Mesenchymal stem cell (in vitro differentiated cells and primary cell): ENCODE measurements around the gene GRIK2.

Source experiments
- DNase-seq: peaks from one replicate; pipeline ENCODE4 v3.0.0-alpha.2; 2013
- H2AFZ ChIP-seq: one replicate; pipeline ENCODE4 v1.6.1; 2013; ENCODE audit warnings: low read depth, mild to moderate bottlenecking, control low read depth, inconsistent platforms, low read length, moderate library complexity
- H2AK5ac ChIP-seq: 2 replicates; pipeline ENCODE4 v1.6.1; 2013; ENCODE audit warnings: low read length, moderate library complexity, mild to moderate bottlenecking, inconsistent platforms; ENCODE audit not compliant: severe bottlenecking
- H2BK120ac ChIP-seq: one replicate; pipeline ENCODE4 v1.6.1; 2013; ENCODE audit warnings: low read depth, mild to moderate bottlenecking, inconsistent platforms, low read length, moderate library complexity
- H2BK12ac ChIP-seq, 2 experiments: one replicate each; pipeline ENCODE4 v1.6.1; 2013; ENCODE audit warnings: inconsistent platforms in 2 of 2, low read length in 2 of 2, mild to moderate bottlenecking in 2 of 2, moderate library complexity in 2 of 2, control low read depth in 1 of 2
- H2BK15ac ChIP-seq: one replicate; pipeline ENCODE4 v1.6.1; 2013; ENCODE audit warnings: mild to moderate bottlenecking, low read depth, inconsistent platforms; ENCODE audit not compliant: poor library complexity, severe bottlenecking
- H2BK5ac ChIP-seq: 2 replicates; pipeline ENCODE4 v1.6.1; 2013; ENCODE audit warnings: low read depth, mild to moderate bottlenecking, low read length, control low read depth, inconsistent platforms; ENCODE audit not compliant: poor library complexity, severe bottlenecking
- H3K14ac ChIP-seq, 2 experiments: one replicate each; pipeline ENCODE4 v1.6.1; 2013; ENCODE audit warnings: inconsistent platforms in 2 of 2, low read length in 2 of 2, control low read depth in 1 of 2, mild to moderate bottlenecking in 1 of 2, moderate library complexity in 1 of 2
- H3K18ac ChIP-seq, 2 experiments: one replicate each; pipeline ENCODE4 v1.6.1; 2013; ENCODE audit warnings: inconsistent platforms in 2 of 2, low read length in 2 of 2, control low read depth in 1 of 2, low read depth in 1 of 2, mild to moderate bottlenecking in 1 of 2
- H3K23ac ChIP-seq, 2 experiments: one replicate each; pipeline ENCODE4 v1.6.1; 2013; ENCODE audit warnings: inconsistent platforms in 2 of 2, low read length in 2 of 2, mild to moderate bottlenecking in 2 of 2, moderate library complexity in 2 of 2, control low read depth in 1 of 2
- H3K27ac ChIP-seq: 2 replicates; pipeline ENCODE4 v1.5.1; 2013; ENCODE audit warnings: mild to moderate bottlenecking, moderate library complexity, low read length, control low read depth, inconsistent platforms; ENCODE audit not compliant: poor library complexity, severe bottlenecking
- H3K27me3 ChIP-seq, 2 experiments: 2 replicates each; pipeline versions ENCODE4 v1.6.1 to v1.7.0; 2013; ENCODE audit warnings: low read length in 2 of 2, mild to moderate bottlenecking in 2 of 2, moderate library complexity in 2 of 2, control low read depth in 1 of 2, inconsistent platforms in 1 of 2; ENCODE audit not compliant: control insufficient read depth in 1 of 2, insufficient read depth in 1 of 2
- H3K36me3 ChIP-seq, 2 experiments: 2 replicates each; pipeline versions ENCODE4 v1.6.1 to v1.7.0; 2013; ENCODE audit warnings: low read length in 2 of 2, control low read depth in 1 of 2, inconsistent platforms in 1 of 2, low read depth in 1 of 2, mild to moderate bottlenecking in 1 of 2; ENCODE audit not compliant: insufficient read depth in 2 of 2, control insufficient read depth in 1 of 2
- H3K4ac ChIP-seq, 2 experiments: one replicate each; pipeline ENCODE4 v1.6.1; 2013; ENCODE audit warnings: inconsistent platforms in 2 of 2, low read length in 2 of 2, mild to moderate bottlenecking in 2 of 2, moderate library complexity in 2 of 2, control low read depth in 1 of 2, low read depth in 1 of 2
- H3K4me1 ChIP-seq: 2 replicates; pipeline ENCODE4 v1.6.1; 2013; ENCODE audit warnings: low read depth, low read length, control low read depth; ENCODE audit not compliant: control insufficient read depth, insufficient read depth
- H3K4me2 ChIP-seq: 2 replicates; pipeline ENCODE4 v1.6.1; 2013; ENCODE audit warnings: low read length, mild to moderate bottlenecking, inconsistent platforms; ENCODE audit not compliant: poor library complexity, severe bottlenecking
- H3K4me3 ChIP-seq, 2 experiments: 2 replicates each; pipeline versions ENCODE4 v1.5.1 to v1.7.0; 2013; ENCODE audit warnings: low read length in 2 of 2, mild to moderate bottlenecking in 2 of 2, control low read depth in 1 of 2, low read depth in 1 of 2; ENCODE audit not compliant: insufficient read depth in 1 of 2
- H3K79me1 ChIP-seq: replicated peaks from 2 replicates; pipeline ENCODE4 v1.6.1; 2013; ENCODE audit warnings: mild to moderate bottlenecking, control low read depth, low read length, inconsistent platforms; ENCODE audit not compliant: poor library complexity, severe bottlenecking
- H3K9ac ChIP-seq: 2 replicates; pipeline ENCODE4 v1.7.0; 2013; ENCODE audit warnings: mild to moderate bottlenecking, low read length, moderate library complexity
- H3K9me3 ChIP-seq: 2 replicates; pipeline ENCODE4 v1.7.0; 2013; ENCODE audit warnings: mild to moderate bottlenecking, low read length; ENCODE audit not compliant: control insufficient read depth
- H4K8ac ChIP-seq: one replicate; pipeline ENCODE4 v1.6.1; 2013; ENCODE audit warnings: inconsistent platforms, mild to moderate bottlenecking, low read length, moderate library complexity
- H4K91ac ChIP-seq: one replicate; pipeline ENCODE4 v1.6.1; 2013; ENCODE audit warnings: mild to moderate bottlenecking, low read length, inconsistent platforms
- whole genome bisulfite sequencing: methylation state at CpG from one replicate; pipeline ENCODE4 v1.1.7; 2013; ENCODE audit warnings: mixed read lengths; 5-methylcytosine and 5-hydroxymethylcytosine counted together

GRIK2 gene

DNA sequence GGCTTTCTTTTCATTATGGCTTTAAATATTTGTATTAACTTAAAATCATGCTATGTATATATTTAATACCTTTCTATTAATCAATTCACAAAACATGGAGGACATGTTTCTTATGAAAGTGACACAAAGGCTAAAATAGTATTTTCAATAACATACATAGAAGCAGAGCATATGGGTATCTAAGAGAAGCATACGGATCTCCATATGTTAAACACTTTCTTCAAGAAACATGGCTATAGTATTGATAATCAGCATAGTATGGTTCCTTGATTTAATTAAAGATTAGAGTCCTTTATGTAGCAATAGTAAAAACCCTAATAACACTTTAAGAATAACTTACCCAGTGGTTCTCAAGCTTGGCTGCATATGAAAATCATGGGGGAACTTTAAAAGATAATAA is 58.5 kb downstream of the GRIK2 start:
- Histone ChIP-seq H3K9me3 (no peaks in the 10 kb centered on the region), H3K18ac (no peak overlapping the region), H3K36me3 (no peaks in the 10 kb centered on the region)

DNA sequence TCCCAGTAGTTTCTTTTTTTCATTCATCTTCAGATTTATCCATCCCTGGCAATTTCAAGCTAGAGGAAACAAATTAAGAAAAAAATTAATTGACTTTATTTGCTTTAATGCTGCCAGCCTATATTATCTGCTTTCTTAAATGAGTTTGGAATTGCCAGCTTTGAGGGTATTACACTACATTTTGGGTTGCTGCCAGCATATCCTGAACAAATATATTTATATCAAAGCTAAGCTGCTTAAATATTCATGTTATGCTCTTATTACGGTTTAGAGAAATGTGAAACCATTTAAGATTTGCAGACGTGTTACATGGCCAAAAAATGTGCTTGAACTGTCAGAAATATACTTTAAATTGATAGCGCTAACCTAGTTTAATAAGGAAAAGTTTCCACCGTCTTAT is 59.7 kb downstream of the GRIK2 start:
- Histone ChIP-seq H3K36me3 (no peaks in the 10 kb centered on the region), H3K9ac (no peak overlapping the region), H3K18ac (no peak overlapping the region), H3K27ac (no peak overlapping the region), H2BK5ac (no peak overlapping the region), H3K27me3 (no peaks in the 10 kb centered on the region), H2AK5ac (no peak overlapping the region), H3K14ac (no peak overlapping the region), H3K4me3 (no peak overlapping the region), H3K4ac (no peak overlapping the region), H2AFZ (no peak overlapping the region), H3K4me2 (no peak overlapping the region), H2BK12ac (no peak overlapping the region), H4K91ac (no peak overlapping the region), H3K23ac (no peak overlapping the region), H2BK15ac (no peak overlapping the region), H3K79me1 (no peaks in the 10 kb centered on the region), H3K9me3 (no peaks in the 10 kb centered on the region), H3K4me1 (no peaks in the 10 kb centered on the region), H2BK120ac (no peak overlapping the region), H4K8ac (no peak overlapping the region)
- no peak for DNase-seq
- WGBS: 96% methylated on average over 2 of the region's 4 CpGs

More for the DNA sequence above, 58.5 kb downstream of the GRIK2 start:
- Histone ChIP-seq H3K27ac (no peak overlapping the region), H3K4me1 (no peaks in the 10 kb centered on the region), H2BK12ac (no peak overlapping the region), H3K14ac (no peak overlapping the region), H3K4ac (no peak overlapping the region), H2BK5ac (no peak overlapping the region), H4K91ac (no peak overlapping the region), H3K27me3 (no peaks in the 10 kb centered on the region), H3K4me3 (no peak overlapping the region), H4K8ac (no peak overlapping the region), H3K4me2 (no peak overlapping the region), H2AFZ (no peak overlapping the region), H2BK120ac (no peak overlapping the region), H3K79me1 (no peaks in the 10 kb centered on the region), H2AK5ac (no peak overlapping the region), H2BK15ac (no peak overlapping the region), H3K9ac (no peak overlapping the region), H3K23ac (no peak overlapping the region)
- no CpG with 5 or more reads among the region's 1 CpG for WGBS
- DNase-seq: no peak

DNA sequence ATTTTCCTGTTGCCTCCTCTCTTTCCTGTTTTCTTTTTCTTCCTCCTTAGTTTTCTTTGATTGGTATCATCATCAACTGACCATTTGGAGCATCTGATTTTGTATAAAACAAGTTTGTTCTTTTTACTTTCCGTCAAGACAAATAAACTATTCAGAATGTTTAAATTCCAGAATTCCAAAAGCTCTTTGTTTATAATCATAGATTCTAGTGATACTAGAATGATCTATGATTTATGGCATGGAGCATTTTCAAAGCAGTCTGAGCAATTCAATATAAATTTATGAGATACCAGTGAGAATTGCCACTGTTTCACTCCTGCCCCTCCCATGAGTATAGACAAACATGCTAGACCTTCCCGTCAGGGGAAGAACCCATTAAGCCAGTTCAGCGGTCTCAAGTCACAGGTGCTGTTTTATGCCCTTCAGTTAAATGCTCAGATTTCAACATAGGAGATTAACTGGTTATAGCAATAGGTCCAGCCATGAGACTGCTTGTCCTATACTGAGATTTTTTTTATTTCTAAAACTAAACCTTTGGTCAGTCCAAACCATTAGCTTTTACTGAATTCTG is 60.7 kb downstream of the GRIK2 start:
- Histone ChIP-seq H3K14ac (no peak overlapping the region), H3K4me3 (no peak overlapping the region), H3K79me1 (no peaks in the 10 kb centered on the region), H3K4me1 (no peaks in the 10 kb centered on the region), H3K9me3 (no peaks in the 10 kb centered on the region), H4K8ac (no peak overlapping the region), H3K23ac (no peak overlapping the region), H2BK12ac (no peak overlapping the region), H2BK15ac (no peak overlapping the region), H3K36me3 (no peaks in the 10 kb centered on the region), H2AFZ (no peak overlapping the region), H3K9ac (no peak overlapping the region), H2AK5ac (no peak overlapping the region), H3K27me3 (no peaks in the 10 kb centered on the region), H3K27ac (no peak overlapping the region), H3K18ac (no peak overlapping the region), H3K4me2 (no peak overlapping the region), H2BK120ac (no peak overlapping the region), H3K4ac (no peak overlapping the region), H2BK5ac (no peak overlapping the region), H4K91ac (no peak overlapping the region)
- no CpG with 5 or more reads among the region's 3 CpGs for WGBS
- DNase-seq: peak; percentile 14

DNA sequence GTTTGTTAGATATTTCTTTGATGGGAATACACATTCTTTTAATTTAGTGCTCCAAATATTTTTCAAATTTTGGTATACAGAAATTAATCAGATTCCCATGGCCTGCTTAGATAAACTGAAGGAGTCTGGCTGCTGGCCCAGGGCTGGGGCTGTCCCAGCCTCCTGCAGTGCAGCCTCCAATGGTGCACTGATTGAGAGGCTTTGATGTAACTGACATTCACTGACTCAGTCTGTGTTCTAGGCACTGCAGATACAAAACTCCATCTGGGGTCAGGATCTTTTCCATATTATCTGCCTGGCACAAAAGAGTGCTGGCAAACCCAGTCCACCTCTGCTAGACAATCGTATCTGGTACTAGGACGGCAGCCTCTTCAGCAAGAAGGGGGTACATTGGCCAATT is 64.8 kb downstream of the GRIK2 start:
- Histone ChIP-seq H3K23ac (no peak overlapping the region), H2AFZ (no peak overlapping the region), H2BK5ac (no peak overlapping the region), H2BK15ac (no peak overlapping the region), H2BK12ac (no peak overlapping the region), H3K27ac (no peak overlapping the region), H2AK5ac (no peak overlapping the region), H3K18ac (no peak overlapping the region), H3K79me1 (no peaks in the 10 kb centered on the region), H3K4me3 (no peak overlapping the region), H4K8ac (peak overlapping the region; percentile 28), H3K27me3 (no peaks in the 10 kb centered on the region), H3K9ac (no peak overlapping the region), H3K36me3 (no peaks in the 10 kb centered on the region), H3K4me2 (no peak overlapping the region), H2BK120ac (no peak overlapping the region), H3K14ac (no peak overlapping the region), H3K4ac (no peak overlapping the region), H3K9me3 (no peaks in the 10 kb centered on the region), H4K91ac (no peak overlapping the region), H3K4me1 (no peaks in the 10 kb centered on the region)
- WGBS: 93% methylated on average over 2 of the region's 2 CpGs
- no peak for DNase-seq
